Colon (tissue), 2 donors: ENCODE results near the gene ARID1B.

Experiments
- FAIRE-seq: peaks from 2 replicates; lab custom pipeline; 2012; peaks lifted over from hg19 to GRCh38; lab: Jason Lieb, UNC
- donor health status: control.
- donor health status: control.

ARID1B gene

GRCh38 chr6:156880913-156881312, 103.7 kb downstream of the ARID1B start:
- FAIRE-seq: no peak

- FAIRE-seq: no peak
Observed at GRCh38 chr6:156881687-156882629, 104.8 kb downstream of the ARID1B start.

GRCh38 chr6:156883497-156884252, 106.5 kb downstream of the ARID1B start:
- no peak for FAIRE-seq

- no peak for FAIRE-seq
Observed at GRCh38 chr6:156884306-156884705, 107.1 kb downstream of the ARID1B start.

- no peak for FAIRE-seq
Observed at GRCh38 chr6:156885562-156885961, 108.4 kb downstream of the ARID1B start.

DNA sequence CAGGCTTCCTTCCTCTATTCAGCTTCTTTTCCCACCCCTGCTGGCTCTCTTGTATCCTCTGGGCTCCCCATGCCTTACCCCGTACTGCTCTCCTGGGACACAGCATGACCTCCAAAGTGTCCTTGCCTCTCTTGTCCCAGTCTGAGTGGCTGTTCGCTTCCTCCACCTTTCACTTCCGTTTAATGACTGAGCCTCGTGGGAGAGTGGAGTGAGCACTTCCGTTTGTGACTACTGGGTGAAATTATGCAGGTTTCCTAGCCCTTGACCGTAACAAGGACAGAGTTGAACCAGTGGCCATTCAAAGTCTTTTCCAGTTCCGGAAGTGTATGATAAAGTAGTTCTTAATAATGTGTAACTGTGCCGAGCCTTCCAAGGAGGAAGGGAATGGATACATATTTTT, 109.2 kb downstream of the ARID1B start:
- no peak for FAIRE-seq

- no peak for FAIRE-seq
Observed at GRCh38 chr6:156887623-156888269, 110.6 kb downstream of the ARID1B start.

GRCh38 chr6:156889469-156889868, 112.3 kb downstream of the ARID1B start:
- no peak for FAIRE-seq

DNA sequence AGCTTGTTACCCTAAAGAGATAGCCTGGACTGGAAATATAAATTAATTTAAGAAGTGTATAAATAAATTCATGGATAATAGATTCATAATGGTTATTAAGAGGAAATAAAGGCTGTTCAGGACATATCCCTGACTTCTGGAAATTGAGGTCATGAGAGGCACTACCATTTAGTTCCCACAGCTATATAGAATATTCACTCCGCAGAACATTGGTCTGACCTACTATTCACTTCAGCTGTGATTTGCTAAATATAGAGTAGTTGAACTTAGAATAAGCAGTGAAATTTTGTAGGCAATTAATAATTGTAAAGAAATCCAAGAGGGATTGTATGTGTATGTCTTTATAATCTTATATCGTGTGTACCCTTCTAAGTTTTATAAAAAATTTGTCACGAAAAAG, 112.8 kb downstream of the ARID1B start:
- no peak for FAIRE-seq

DNA sequence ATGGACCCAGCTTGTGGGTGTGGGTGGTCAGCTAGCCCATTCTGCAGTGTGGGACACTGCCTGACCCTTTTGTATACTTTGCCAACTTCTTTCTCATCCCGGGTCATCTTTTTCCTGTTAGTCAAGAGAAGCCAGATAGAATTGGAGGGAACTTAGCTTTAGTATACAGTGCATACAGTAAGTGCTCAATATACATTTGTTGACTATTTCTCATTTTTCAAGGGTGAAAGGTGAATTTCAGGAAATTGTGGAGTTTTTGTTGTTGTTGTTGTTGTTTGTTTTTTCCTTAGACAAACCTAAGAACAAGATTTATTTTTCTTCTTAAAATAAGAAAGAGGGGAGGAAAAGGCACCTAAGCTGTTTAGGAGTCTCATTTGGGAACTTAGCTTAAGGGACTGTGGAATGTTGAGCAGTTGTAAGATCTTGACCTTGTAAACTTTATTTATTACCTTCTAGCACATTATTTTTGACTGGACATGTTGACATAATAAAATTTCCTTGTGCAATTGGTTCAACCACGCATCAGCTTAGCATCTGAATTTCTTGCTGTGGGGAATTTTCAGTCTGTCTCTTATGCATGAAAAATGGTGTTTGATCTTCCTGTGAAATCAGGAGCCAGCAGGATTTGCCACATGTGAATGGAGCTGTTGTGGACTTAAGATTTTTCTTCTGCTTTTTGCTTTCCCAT, 113.6 kb downstream of the ARID1B start:
- no peak for FAIRE-seq

DNA sequence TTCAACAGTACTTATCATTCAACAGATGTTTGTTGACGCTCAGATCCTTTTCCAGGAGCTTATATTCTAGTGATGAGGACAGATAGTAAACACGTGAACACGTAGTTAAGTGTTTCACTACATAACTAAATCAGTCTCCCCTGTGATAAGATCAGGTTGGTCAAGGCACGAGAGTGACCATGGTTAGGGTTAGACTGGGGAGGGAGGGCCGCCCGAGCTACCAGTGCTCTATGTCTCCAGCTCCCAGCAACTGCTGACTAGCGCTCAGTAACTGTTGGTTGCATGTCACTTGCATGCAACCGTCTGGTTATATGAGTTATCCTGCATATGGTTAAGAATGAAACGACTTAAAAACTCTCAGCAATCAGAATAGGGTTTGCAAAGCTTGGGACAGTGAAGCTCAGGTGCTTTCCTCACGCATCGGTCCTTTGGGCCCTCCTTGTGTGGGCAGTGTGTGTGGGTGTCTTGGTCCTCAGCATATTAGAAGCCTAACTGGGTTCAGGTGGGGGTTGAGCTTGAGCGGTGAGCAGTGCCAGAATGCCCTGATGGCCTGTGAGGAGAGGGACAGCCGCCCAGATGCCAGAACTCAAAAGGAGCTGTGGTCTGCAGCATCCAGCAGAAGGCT, 120.8 kb downstream of the ARID1B start:
- FAIRE-seq: no peak

- no peak for FAIRE-seq
Observed at GRCh38 chr6:156899071-156899470, 121.9 kb downstream of the ARID1B start.

DNA sequence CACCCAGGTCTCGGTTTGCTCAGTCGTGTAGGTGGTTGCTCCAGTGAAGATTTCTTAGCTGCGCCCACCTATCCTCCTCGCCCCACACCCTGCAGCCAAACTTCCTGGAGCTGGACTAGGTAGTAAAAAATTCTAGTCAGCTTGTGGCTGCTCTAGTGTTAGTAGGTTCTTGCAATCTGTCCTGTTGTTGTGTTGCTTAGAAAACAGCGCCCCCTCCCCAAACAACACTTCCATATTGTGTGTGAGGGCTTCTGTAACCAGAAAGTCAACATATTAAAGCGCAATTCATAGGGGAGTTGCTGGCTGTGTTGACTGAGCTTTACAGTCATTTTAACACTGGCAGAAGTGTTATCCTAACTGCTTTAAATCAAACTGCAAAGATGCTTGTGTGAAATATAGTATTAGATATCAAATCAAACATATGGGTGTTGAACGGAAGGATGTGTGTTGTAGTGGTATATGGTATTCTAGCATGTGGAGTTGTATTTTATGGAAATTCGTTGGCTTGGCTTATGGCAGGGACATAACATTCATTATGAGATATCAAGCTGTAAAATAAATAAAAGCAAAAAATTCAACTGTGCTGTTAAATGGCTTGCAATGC, 122.5 kb downstream of the ARID1B start:
- FAIRE-seq: no peak

DNA sequence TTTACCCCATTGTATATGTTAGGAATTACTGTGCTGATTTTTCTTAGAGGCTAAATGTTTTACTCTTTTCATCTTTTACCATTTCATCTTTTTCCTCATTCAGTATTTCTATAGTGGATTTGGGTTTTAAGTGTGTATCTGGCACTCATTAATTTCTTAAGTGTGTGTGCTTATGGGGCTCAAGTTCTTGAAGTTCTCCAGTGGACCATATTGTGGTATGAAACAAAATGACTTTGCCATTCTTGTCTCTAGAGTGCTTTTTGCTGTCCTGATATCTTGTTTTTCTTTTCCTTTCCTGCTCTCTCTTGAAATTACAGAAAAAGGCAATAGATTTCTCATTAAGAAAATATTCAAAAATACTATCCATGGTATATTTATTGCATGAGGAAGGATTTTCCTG, 123.1 kb downstream of the ARID1B start:
- FAIRE-seq: no peak

DNA sequence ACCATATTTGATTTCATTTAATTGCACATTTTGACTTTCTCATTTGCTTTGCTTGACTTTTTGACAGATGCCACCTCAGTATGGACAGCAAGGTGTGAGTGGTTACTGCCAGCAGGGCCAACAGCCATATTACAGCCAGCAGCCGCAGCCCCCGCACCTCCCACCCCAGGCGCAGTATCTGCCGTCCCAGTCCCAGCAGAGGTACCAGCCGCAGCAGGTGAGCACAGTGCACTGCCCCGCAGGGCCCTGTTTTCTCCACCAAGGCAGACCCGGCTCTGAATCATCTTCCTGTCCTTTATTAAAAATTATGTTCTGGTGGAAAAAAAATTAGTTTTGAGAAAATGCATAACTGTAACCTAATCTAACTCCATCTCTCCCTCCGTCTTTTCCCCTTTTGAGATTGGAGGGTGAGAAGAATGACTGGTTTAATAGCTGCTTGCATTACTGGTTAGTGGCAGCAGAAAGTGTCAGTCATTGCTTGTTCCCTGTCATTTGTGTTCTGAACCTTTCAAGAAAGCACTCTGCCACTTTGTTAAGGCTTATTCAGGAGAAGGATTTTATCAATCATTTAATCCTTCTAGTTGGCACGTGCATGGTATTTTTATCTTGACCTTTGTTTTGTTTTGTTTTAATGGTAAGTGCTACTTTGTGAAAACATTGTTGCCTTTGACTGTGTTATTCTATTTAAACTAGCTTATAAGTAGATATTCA, 124.3 kb downstream of the ARID1B start:
- FAIRE-seq: no peak

DNA sequence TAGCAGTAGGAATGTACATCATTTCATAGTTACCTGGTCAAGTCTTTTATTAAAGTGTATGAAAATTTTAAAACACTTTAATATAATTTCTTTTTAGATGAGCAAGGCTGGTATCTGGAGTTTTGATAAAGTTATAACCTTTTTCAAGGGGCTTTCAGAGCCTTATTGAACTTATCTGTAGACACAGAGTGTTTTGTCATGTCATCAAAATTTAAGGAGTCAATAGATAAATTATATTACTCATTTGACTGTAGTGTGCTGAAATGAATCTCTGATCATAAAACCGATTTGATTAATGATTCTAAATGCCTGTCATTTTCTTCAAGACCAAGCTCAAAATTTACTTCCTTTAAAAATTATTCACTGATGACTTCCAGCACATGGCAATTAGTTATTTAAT, 125.6 kb downstream of the ARID1B start:
- FAIRE-seq: no peak

- FAIRE-seq: no peak
Observed at GRCh38 chr6:156904176-156904967, 127.2 kb downstream of the ARID1B start.

DNA sequence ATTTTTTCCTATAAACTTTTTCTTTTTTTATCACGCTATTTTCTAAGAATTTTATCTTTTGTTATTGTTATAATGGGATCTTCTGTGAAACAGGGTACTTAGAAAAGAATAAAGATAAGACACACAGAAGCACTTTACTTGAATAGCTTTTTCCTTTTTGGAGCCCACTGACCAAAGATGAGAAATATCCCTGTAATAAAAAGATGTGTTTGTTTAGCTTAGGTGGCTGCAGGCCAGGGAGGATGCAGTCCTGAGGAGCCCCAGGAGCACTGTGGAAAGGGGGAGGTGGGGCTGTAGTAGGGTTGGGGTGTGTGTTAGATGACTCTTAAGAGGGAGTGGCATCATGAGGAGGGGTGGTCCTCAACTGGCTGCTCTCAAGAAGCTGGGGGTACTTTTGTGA, 128.6 kb downstream of the ARID1B start:
- FAIRE-seq: no peak

GRCh38 chr6:156906451-156906850, 129.3 kb downstream of the ARID1B start:
- FAIRE-seq: no peak
